GM12872 (cell line): ENCODE measurements around the gene BEND3.

Source experiments
- CTCF ChIP-seq: IDR thresholded peaks from 3 replicates; pipeline ENCODE4 v1.5.1; 2011; ENCODE audit warnings: low read depth, mild to moderate bottlenecking, low read length, moderate library complexity; ENCODE audit not compliant: insufficient read depth

The BEND3 gene

GRCh38 chr6:107144014-107144413, 28.7 kb upstream of the BEND3 start:
- no peak for TF ChIP-seq CTCF

- no peak for TF ChIP-seq CTCF
Observed at GRCh38 chr6:107140581-107140980, 25.3 kb upstream of the BEND3 start.

- TF ChIP-seq CTCF: peak; percentile 24; the same call in 1 of the 3 replicates
Observed at GRCh38 chr6:107132330-107132954, 17.1 kb upstream of the BEND3 start.

GRCh38 chr6:107129370-107129925, 14.1 kb upstream of the BEND3 start:
- TF ChIP-seq CTCF: no peak

- TF ChIP-seq CTCF: no peak
Observed at GRCh38 chr6:107128577-107128976, 13.3 kb upstream of the BEND3 start.

GRCh38 chr6:107128175-107128574, 12.9 kb upstream of the BEND3 start:
- TF ChIP-seq CTCF: no peak

GRCh38 chr6:107125771-107126170, 10.5 kb upstream of the BEND3 start:
- no peak for TF ChIP-seq CTCF
